Hepatocyte (in vitro differentiated cells): ENCODE data around the gene PGGHG. TPM values are rescaled to one million over a fixed set of nuclear protein-coding genes. Genes with fewer than 3 reads are reported as not detected.
"Not testable (repeated sequence)": the region's sequence is repeated elsewhere in the genome, so short reads cannot be mapped to it uniquely, and the experiment has no call there.

Source experiments
- DNase-seq: peaks from one replicate; pipeline ENCODE4 v3.0.0-alpha.2; 2016; ENCODE audit warnings: low spot score
- H2AFZ ChIP-seq: fragments of 200-600 bp; sonication (generic); 2 replicates; pipeline ENCODE4 v1.6.0; 2016; ENCODE audit warnings: antibody characterized with exemption, mild to moderate bottlenecking
- H3K27ac ChIP-seq: fragments of 200-600 bp; sonication (generic); 2 replicates; pipeline ENCODE4 v1.5.1; 2016; ENCODE audit warnings: mild to moderate bottlenecking
- H3K27me3 ChIP-seq: fragments of 200-600 bp; sonication (generic); 2 replicates; pipeline ENCODE4 v1.6.1; 2016
- H3K36me3 ChIP-seq: fragments of 200-600 bp; sonication (generic); replicated peaks from 2 replicates; pipeline ENCODE4 v1.5.1; 2016; ENCODE audit warnings: low read depth; ENCODE audit not compliant: insufficient read depth
- H3K4me1 ChIP-seq: fragments of 200-600 bp; sonication (generic); 2 replicates; pipeline ENCODE4 v1.5.1; 2016; ENCODE audit warnings: mild to moderate bottlenecking, moderate library complexity; ENCODE audit not compliant: insufficient read depth
- H3K4me2 ChIP-seq: fragments of 200-600 bp; sonication (generic); 2 replicates; pipeline ENCODE4 v1.6.0; 2016
- H3K4me3 ChIP-seq: fragments of 200-600 bp; sonication (generic); 2 replicates; pipeline ENCODE4 v1.5.1; 2016; ENCODE audit warnings: mild to moderate bottlenecking
- H3K79me2 ChIP-seq: fragments of 200-600 bp; sonication (generic); 2 replicates; pipeline ENCODE4 v1.6.0; 2017; ENCODE audit warnings: mild to moderate bottlenecking
- H3K9me2 ChIP-seq: fragments of 200-600 bp; sonication (generic); replicated peaks from 2 replicates; pipeline ENCODE4 v1.6.0; 2017; ENCODE audit warnings: mild to moderate bottlenecking; ENCODE audit not compliant: insufficient read depth
- H3K9me3 ChIP-seq: fragments of 200-600 bp; sonication (generic); 2 replicates; pipeline ENCODE4 v1.5.1; 2016; ENCODE audit warnings: low read depth, mild to moderate bottlenecking
- H4K20me1 ChIP-seq: fragments of 200-600 bp; sonication (generic); 2 replicates; pipeline ENCODE4 v1.6.0; 2016; ENCODE audit warnings: mild to moderate bottlenecking; ENCODE audit not compliant: insufficient read depth, poor library complexity, severe bottlenecking
- EZH2 ChIP-seq: fragments of 200-600 bp; sonication (generic); IDR thresholded peaks from 2 replicates; pipeline ENCODE4 v1.6.1; 2016; ENCODE audit warnings: antibody characterized with exemption, mild to moderate bottlenecking, borderline replicate concordance
- EZH2phosphoT487 ChIP-seq: fragments of 200-600 bp; sonication (generic); IDR thresholded peaks from one replicate; pipeline ENCODE4 v1.6.1; 2018; ENCODE audit warnings: antibody characterized with exemption, mild to moderate bottlenecking, low read depth, moderate library complexity; ENCODE audit not compliant: unreplicated experiment, severe bottlenecking
- WGBS: methylation state at CpG from one replicate; pipeline ENCODE4 v1.1.6; 2016; ENCODE audit warnings: low lambda C conversion rate; ENCODE audit errors: missing lambda C conversion rate; 5-methylcytosine and 5-hydroxymethylcytosine counted together
- polyA plus RNA-seq: library from polyadenylated mRNA; unstranded; fragments of >200 nt; fragmentation: Nextera tagmentation; extraction: Ambion mirVana; gene quantifications from 2 replicates; pipeline ENCODE4 v1.2.1, GENCODE V29; 2016
- total RNA-seq: library from RNA; depleted of rRNA; stranded (reverse); fragments of >200 nt; gene quantifications from 2 replicates; pipeline ENCODE4 v1.2.3, GENCODE V29; 2014
- TF ChIP-seq, protein P1 (sequence below): fragments of 200-600 bp; sonication (generic); IDR thresholded peaks from 2 replicates; pipeline ENCODE4 v1.5.1; 2016; ENCODE audit warnings: antibody characterized with exemption, mild to moderate bottlenecking; ENCODE audit not compliant: poor library complexity

Gene PGGHG
- total and polyA plus RNA-seq, 2 experiments from 2014 or later = 19.2 to 27.9 TPM

- Histone ChIP-seq H3K4me1 (no peaks in the 10 kb centered on the region), H3K36me3 (no peaks in the 10 kb centered on the region), H3K4me2 (no peak overlapping the region), H3K4me3 (no peak overlapping the region), H2AFZ (no peak overlapping the region), H4K20me1 (no peaks in the 10 kb centered on the region), H3K27me3 (no peaks in the 10 kb centered on the region), H3K79me2 (no peaks in the 10 kb centered on the region), H3K9me2 (no peaks in the 10 kb centered on the region), H3K9me3 (no peaks in the 10 kb centered on the region), H3K27ac (no peak overlapping the region)
- no peak for DNase-seq
- TF ChIP-seq, protein P1, sequence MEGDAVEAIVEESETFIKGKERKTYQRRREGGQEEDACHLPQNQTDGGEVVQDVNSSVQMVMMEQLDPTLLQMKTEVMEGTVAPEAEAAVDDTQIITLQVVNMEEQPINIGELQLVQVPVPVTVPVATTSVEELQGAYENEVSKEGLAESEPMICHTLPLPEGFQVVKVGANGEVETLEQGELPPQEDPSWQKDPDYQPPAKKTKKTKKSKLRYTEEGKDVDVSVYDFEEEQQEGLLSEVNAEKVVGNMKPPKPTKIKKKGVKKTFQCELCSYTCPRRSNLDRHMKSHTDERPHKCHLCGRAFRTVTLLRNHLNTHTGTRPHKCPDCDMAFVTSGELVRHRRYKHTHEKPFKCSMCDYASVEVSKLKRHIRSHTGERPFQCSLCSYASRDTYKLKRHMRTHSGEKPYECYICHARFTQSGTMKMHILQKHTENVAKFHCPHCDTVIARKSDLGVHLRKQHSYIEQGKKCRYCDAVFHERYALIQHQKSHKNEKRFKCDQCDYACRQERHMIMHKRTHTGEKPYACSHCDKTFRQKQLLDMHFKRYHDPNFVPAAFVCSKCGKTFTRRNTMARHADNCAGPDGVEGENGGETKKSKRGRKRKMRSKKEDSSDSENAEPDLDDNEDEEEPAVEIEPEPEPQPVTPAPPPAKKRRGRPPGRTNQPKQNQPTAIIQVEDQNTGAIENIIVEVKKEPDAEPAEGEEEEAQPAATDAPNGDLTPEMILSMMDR = no peak
- TF ChIP-seq EZH2phosphoT487 = no peak
- no peak for TF ChIP-seq EZH2
- WGBS = 88% methylated on average over 4 of the region's 4 CpGs
Observed at GRCh38 chr11:261624-262023, 27.3 kb upstream of the PGGHG start.

- DNase-seq = no peak
- no peaks in the 10 kb centered on the region for H3K36me3 ChIP-seq
- no peaks in the 10 kb centered on the region for H3K9me2 ChIP-seq
- no peaks in the 10 kb centered on the region for H3K27me3 ChIP-seq
- no peak overlapping the region for H3K4me3 ChIP-seq
- TF ChIP-seq EZH2 = no peak
- TF ChIP-seq EZH2phosphoT487 = no peak
- TF ChIP-seq, protein P1 = no peak
- H2AFZ ChIP-seq = no peak overlapping the region
- 94% methylated on average over 5 of the region's 13 CpGs for WGBS
- no peaks in the 10 kb centered on the region for H3K79me2 ChIP-seq
- H4K20me1 ChIP-seq = no peaks in the 10 kb centered on the region
- H3K27ac ChIP-seq = no peak overlapping the region
- no peak overlapping the region for H3K4me2 ChIP-seq
- no peaks in the 10 kb centered on the region for H3K9me3 ChIP-seq
- peaks cover 7% of the 10 kb centered on the region for H3K4me1 ChIP-seq
Observed at GRCh38 chr11:266676-267439, 22.1 kb upstream of the PGGHG start.

GRCh38 chr11:267491-267994 lies 21.4 kb upstream of the PGGHG start:
- no peaks in the 10 kb centered on the region for H3K79me2 ChIP-seq
- no peak overlapping the region for H3K4me3 ChIP-seq
- H3K36me3 ChIP-seq = no peaks in the 10 kb centered on the region
- peaks cover 7% of the 10 kb centered on the region for H3K4me1 ChIP-seq
- H3K9me3 ChIP-seq = no peaks in the 10 kb centered on the region
- no peak overlapping the region for H3K27ac ChIP-seq
- no peaks in the 10 kb centered on the region for H3K27me3 ChIP-seq
- no peaks in the 10 kb centered on the region for H3K9me2 ChIP-seq
- no peaks in the 10 kb centered on the region for H4K20me1 ChIP-seq
- TF ChIP-seq EZH2phosphoT487 (no peak), EZH2 (no peak)
- TF ChIP-seq, protein P1 = no peak
- 83% methylated on average over 8 of the region's 18 CpGs for WGBS
- no peak overlapping the region for H2AFZ ChIP-seq
- no peak overlapping the region for H3K4me2 ChIP-seq
- DNase-seq = no peak

GRCh38 chr11:268716-269145 lies 20.2 kb upstream of the PGGHG start:
- DNase-seq = peak; percentile 3
- H3K27ac ChIP-seq, H3K27me3 ChIP-seq, H3K9me2 ChIP-seq, H3K4me3 ChIP-seq, H2AFZ ChIP-seq, H3K4me2 ChIP-seq, H3K4me1 ChIP-seq, H4K20me1 ChIP-seq, H3K9me3 ChIP-seq, H3K79me2 ChIP-seq, H3K36me3 ChIP-seq: not testable (repeated sequence)
- WGBS = 82% methylated on average over 16 of the region's 16 CpGs
